DMS153 (cell line): ENCODE results near the gene ABHD2.
"Not testable (repeated sequence)": the region's sequence is repeated elsewhere in the genome, so short reads cannot be mapped to it uniquely, and the experiment has no call there.

Experiments
- DNase-seq: peaks from one replicate; lab custom pipeline; 2025; lab: John Stamatoyannopoulos, UW

The ABHD2 gene, protein sequence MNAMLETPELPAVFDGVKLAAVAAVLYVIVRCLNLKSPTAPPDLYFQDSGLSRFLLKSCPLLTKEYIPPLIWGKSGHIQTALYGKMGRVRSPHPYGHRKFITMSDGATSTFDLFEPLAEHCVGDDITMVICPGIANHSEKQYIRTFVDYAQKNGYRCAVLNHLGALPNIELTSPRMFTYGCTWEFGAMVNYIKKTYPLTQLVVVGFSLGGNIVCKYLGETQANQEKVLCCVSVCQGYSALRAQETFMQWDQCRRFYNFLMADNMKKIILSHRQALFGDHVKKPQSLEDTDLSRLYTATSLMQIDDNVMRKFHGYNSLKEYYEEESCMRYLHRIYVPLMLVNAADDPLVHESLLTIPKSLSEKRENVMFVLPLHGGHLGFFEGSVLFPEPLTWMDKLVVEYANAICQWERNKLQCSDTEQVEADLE

DNA sequence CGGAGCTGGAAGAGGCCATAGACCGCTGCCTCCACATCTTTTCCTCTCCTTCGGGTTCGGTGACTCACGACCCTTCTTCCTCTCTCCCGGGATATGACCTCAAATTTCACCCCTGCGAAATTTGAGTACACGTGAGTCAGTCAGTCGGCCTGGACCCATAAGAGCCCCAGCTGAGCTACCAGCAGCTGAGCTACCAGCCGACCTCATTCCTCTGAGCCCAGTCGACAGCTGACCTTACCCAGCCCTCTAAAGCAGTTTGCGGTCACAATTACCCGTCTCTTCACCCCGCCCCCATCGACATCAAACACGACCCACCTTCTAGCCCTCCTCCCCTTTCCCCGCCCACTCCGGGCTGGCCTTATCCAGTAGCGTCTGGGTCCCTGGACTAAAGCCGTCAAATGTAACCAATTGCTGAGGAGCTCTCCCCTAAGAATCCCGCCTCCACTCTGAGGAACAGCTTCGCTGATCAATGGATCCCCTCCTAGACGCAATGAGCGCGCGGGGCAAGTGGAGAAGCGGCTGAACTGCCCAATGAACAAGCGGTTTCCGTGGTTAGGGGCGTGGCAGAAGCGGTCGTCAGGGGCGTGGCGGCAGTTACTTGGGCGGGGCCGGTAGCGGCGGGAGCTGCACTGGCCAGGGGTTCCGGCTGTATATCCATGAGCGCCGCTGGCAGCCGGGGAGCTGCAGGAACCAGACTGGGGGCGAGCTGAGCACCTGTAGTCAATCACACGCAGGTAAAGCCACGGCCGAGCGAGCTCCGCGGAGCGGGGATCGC is at the start of gene ABHD2:
TSS of gene ABHD2 (plus strand) at position 627 of the 775 bp plus-strand sequence. CDS start 27,872 bp downstream, outside the sequence.
- DNase-seq = peak; percentile 97

DNA sequence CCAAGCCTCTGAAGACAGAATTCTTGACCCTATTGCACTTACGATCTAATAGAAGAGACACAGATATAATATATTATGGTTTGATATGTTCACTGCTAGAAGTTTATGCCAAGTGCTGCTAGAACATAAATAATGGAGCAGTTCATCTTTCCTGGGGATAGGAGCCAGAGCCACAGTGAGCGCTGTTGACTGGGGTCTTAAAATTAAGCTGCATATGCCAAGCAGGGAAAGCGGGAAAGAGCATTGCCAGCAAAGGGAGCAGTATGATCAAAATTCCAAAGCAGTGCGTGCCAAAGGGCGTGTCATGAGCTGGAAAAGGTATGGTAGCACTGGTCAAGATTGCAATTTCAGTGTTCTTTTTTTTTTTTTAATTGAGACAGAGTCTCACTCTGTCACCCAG is 49.1 kb upstream of the ABHD2 start:
- DNase-seq = no peak

DNA sequence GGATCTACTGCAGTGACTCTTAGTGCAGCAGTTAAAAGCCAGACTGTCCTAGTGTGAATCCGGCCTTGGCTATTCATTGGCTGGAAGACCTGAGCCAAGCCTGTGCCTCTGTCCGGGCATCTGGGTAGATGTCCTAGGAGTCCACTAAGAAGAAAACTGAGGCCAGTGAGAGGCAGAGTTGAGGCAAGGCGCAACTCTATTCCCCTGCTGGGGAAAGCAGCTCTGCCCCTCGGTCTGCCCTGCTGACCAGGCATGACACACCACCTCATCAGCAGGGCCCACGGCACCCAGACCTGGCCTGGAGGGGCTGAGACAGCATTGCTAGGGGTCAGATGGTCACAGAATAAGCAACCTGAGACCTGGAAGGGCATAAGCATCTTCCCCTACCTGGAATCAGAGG is 46.7 kb upstream of the ABHD2 start:
- no peak for DNase-seq

DNA sequence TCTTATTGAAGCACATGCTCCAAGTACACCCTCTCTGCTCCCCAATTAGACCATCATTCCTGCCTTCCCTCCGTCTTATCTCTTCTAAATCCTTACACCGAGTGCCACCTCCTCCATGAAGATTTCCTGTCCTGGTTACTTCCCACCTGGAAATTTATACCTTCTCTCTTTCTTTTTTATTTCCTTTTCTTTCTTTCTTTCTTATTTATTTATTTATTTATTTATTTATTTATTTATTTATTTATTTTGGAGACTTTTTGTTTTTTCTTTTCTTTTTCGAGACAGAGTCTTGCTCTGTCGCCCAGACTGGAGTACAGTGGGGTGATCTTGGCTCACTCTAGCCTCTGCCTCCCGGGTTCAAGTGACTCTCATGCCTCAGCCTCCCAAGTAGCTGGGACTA is 45.9 kb upstream of the ABHD2 start:
- no peak for DNase-seq

DNA sequence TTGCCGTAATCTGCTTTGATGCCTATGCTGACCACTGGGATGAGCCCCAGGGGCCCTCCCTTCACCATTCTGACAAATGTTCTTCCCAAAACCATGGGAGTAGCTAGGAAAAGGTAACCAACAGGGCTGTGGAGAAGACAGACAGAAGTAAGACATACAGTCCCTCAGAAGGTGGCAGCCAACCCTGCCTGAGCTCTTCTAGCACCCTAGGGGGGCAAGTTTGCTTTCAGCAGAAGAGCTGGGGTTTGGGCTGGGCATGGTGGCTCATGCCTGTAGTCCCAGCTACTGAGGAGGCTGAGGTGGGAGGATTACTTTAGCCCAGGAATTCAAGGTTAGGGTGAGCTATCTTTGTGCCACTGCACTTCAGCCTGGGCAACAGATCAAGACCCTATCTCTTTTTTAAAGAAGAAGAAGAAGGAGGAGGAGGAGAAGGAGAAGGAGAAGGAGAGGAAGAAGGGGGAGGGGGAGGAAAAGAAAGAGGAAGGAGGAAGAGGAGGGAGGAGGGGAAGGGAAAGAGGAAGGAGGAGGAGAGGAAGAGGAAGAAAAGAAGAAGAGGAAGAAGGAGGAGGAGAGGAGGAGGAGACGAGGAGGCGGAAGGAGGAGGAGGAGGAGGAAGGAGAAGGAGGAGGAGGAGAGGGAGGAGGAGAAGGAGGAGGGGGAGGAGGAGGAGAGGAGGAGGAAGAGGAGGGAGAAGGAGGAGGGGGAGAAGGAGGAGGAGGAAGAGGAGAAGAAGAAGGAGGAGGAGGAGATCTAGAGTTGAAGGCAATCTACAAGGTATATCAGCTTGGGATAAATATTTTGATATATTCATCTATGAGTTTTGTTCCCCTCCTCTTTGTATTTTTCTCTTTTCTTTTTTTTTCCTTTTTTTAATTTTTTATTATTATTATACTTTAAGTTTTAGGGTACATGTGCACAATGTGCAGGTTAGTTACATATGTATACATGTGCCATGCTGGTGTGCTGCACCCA is 44.9 kb upstream of the ABHD2 start:
- DNase-seq = no peak

DNA sequence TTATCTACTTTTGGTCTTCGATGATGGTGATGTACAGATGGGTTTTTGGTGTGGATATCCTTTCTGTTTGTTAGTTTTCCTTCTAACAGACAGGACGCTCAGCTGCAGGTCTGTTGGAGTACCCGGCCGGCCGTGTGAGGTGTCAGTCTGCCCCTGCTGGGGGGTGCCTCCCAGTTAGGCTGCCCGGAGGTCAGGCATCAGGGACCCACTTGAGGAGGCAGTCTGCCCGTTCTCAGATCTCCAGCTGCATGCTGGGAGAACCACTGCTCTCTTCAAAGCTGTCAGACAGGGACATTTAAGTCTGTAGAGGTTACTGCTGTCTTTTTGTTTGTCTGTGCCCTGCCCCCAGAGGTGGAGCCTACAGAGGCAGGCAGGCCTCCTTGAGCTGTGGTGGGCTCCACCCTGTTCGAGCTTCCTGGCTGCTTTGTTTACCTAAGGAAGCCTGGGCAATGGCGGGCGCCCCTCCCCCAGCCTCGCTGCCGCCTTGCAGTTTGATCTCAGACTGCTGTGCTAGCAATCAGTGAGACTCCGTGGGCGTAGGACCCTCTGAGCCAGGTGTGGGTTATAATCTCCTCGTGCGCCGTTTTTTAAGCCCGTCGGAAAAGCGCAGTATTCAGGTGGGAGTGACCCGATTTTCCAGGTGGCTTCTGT is 39.1 kb upstream of the ABHD2 start:
- DNase-seq = not testable (repeated sequence)

DNA sequence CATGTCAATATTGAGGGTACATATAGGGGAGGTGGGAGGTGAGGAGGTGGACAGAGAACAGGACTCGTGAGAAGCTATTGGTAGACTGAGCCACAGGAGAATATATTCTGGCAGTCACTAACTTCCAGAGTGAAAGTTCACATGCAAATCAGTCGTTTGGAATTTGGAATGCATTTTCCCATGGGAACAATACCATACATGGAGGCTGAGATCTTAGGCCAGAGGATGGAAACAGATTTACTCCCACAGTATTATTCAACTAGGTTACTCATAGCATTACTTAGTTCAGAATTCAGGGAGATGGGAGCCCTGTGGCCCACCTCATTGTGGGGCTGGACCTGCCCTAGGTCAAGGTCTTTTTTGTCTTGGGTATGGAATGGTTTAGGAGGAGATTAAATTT is 36.4 kb upstream of the ABHD2 start:
- DNase-seq = no peak

DNA sequence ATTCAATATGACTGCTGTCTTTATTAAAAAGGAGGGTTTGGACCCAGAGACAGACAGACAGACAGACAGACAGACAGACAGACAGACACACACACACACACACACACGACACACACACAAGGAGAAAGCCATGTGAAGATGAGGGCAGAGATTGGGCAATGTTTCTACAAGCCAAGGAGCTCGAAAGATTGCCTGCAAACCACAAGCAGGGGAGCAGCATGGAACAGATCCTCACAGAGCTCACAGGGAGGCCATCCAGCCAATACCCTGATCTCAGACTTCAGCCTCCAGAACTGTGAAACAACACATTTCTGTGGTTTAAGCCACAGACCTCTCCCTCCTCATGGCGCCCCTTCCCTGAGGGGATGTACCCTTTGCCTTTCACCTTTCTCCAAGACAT is 35.8 kb upstream of the ABHD2 start:
- DNase-seq = no peak

DNA sequence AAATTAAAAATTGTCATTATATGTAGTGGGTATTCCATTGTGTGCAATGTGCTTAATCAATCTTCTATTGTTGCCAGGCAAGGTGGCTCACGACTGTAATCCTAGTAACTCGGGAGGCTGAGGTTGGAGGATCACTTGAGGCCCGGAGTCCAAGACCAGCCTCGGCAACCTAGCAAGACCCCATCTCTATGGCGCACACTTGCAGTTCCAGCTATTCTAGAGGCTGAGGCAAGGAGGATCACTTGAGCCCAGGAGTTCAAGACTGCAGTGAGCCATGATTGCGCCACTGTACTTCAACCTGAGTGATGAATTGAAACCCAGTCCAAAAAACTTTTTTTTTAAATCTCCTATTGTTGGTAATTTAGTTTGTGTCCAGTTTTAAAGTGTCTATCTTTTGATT is 33.4 kb upstream of the ABHD2 start:
- no peak for DNase-seq

DNA sequence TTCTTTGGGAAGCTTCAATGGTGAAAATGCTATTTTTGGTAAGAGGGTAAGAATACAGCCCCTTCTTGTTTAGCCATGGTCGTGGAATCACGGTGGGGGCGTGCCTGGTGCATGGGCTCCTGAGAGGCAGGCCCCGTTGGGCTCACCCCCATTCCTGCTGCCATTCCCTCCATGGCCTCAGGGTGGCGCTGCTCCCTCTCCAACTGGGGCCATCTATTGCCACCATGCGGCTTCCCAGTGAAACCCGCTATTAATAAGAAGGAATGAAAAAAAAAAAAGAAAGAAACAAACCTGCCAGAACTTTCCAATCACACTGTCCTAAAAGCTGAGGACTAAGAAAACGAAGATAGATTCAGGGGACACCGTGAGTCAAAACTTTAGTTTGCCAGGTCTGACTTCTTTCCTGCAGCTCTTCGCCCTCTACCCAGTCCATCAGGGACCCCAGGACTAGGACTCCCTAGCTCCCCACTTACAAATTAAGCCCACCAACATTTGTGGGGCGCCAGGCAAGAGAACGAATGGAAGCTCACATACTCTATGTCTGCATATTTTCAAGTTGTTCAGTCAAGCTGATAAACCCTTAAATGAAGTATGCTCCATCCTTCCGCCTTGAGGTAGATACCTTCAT is 30.6 kb upstream of the ABHD2 start:
- peak; percentile 8 for DNase-seq

DNA sequence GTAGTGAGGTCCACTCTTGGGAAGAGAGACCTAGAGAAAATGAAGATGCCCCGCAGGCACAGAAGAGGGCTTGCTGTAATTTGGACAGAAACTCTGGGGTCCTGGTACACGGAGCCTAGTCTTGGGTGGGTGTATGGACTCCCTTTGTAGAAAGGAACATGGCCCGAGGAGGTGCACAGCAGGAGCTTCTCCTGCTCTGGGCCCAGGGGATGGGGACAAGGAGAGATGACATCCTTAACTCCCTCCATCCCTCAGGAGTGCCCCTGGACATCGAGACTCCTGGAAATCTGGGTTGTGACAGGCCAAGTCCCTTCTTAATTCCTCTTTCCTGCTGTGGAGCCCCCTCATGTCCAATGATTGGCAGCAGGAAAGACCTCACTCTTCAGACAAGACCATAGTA is 29.9 kb upstream of the ABHD2 start:
- DNase-seq = no peak

DNA sequence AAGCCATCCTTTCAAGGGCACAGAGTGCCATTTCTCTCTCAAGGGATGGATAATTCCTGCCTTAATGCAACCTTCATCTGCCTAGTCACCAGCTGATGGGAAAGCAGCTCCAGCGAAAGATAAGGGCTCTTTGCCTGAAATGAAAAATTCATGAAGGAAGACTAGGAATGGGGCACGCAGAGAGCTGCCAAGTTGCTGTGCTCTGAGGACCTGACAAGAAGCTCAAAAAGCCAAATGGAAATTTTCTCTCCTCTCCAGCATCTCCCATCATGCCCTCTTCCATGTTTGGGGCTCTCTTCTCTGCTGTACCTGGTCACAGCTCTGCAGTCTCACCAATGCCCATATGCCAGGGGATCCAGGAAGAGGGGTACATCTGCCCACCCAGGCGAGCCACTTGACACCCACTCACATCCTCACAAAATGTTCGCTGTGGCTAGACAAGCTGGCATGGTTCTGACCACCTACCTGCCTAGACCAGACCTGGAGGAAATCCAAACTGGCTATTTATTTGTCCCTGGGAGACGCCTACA is 29.3 kb upstream of the ABHD2 start:
- no peak for DNase-seq

DNA sequence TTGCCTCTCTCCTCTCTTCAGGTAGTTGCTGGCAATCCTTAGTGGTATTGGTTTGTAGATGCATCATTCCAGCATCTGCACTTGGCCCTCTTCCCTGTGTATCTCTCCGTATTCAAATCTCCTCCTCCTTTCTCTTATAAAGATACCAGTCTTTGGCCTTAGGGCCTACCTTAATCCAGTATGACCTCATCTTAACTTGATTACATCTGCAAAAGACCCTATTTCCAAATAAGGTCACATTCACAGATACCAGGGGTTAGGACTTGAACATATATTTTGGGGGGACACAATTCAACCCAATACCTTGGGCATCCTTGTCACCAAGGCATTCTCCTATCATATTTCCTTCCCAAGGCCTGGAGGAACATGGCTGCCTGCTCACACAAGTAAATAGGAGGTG is 22.0 kb upstream of the ABHD2 start:
- no peak for DNase-seq

DNA sequence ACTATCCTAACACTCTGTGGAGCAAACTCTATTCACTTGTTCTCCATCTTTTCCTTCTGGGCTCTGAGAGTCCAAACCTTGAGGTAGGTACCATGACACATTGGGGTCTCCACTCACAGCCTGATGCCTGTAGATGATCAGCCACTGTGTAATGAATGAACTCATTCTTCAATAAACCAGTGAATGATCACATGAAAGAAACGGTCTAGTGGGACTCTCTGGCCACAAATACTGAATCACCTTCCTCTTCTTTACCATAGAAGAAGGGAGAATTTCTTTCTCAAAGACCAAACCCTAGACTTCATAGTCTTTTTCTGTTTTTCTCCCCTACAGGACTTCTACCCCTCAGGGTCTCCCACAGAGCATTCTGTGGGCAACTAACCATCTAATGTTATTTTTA is 20.5 kb upstream of the ABHD2 start:
- DNase-seq = no peak

DNA sequence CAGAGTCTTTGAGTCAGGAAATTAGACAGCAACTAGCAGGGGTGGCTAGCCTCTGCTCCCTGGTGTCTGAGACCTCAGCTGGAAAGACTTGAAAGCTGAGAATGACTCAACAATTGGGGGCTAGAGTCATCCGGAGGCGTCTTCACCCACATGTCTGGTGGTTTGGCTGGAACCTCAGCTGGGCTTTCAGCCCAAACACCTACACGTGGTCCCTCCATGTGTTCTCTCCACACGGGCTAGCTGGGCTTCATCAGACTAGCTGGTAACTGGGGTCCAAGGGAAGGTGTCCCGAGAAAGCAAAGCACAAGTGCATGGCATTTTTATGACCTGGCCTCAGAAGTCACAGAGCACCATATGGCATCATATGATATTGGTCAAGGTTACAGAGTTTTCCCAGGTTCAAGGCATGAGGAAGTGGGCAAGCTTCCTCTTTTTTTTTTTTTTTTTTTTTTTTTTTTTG is 19.9 kb upstream of the ABHD2 start:
- no peak for DNase-seq

DNA sequence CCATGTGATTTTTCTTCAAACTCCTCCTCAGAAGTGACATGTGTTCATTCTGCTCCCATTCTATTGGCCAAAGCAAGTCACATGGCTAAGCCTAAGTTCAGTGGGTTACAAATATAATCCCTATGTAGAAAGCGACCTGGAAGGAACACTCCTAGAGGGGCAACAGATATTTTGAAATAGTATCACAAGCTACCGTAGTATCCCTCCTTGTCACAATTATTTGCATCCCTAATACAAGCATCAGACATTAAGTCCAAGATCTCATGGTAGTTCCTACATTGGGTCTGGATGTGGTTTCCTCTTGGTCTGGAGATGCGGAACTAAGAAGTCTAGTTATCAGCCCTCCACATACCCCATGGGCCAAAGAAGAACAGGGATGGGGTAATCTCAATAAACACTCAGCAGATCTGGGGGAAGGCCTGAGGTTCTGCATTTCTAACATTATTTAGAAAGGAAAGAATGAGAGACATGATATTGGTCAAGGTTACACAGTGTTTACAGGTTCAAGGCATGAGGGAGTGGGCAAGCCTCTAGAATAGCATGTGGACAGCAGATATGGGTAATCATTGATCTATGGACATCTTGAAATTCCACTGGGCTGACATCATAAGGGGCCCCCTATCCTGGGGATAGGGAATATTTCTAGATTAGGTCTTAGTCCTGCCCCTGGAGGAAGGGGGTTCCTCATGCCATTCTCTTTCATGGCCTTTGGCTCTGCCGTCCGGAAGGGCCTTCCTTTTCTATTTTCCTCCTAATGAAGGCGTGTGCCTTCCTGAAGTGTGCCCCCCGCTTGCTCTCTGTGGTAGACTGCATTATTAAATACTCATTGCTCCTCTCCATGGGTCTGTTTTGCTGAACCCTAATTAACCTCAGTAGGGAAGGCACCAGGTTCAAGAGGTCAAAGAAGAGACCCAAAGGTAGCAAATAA is 17.8 kb upstream of the ABHD2 start:
- no peak for DNase-seq

DNA sequence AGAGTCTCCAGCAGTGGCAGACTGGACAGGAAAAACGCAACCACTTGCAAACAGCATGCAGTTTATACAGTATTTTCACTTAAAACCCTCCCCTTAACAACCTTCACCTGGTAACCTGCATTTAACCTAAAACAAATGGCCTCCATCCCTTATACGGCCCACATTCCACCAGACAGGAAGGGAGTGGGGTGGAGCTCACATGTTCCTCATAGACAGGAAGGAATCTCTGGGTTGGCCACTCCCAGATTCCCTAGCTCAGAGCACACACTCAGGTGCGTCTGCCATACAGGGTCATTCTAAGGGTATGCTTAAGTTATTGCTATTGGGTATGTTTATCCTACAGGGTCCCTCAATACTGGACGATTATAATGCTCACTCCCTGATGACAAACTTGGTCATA is 16.8 kb upstream of the ABHD2 start:
- no peak for DNase-seq

DNA sequence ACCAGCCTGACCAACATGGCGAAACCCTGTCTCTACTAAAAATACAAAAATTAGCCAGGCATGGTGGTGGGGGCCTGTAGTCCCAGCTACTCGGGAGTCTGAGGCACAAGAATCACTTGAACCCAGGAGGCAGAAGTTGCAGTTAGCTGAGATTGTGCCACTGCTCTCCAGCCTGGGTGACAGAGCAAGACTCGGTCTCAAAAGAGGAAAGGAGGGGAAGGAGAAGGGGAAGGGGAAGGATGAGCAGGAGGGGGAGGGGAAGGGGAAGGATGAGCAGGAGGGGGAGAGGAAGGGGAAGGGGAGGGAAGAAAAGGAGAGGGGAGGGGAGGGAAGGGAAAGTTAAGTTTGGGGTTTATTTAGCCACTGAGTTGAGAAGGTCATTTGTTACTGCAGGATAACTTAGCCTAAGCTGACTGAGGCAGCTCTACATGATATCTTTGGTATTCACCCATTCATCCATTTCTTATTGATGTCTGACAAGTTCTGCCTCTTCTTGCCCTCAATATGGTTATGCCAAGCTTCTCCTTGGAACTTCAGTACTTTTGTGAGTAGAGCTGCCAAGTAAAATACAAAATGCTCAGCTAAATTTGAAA is 15.9 kb upstream of the ABHD2 start:
- DNase-seq = no peak

DNA sequence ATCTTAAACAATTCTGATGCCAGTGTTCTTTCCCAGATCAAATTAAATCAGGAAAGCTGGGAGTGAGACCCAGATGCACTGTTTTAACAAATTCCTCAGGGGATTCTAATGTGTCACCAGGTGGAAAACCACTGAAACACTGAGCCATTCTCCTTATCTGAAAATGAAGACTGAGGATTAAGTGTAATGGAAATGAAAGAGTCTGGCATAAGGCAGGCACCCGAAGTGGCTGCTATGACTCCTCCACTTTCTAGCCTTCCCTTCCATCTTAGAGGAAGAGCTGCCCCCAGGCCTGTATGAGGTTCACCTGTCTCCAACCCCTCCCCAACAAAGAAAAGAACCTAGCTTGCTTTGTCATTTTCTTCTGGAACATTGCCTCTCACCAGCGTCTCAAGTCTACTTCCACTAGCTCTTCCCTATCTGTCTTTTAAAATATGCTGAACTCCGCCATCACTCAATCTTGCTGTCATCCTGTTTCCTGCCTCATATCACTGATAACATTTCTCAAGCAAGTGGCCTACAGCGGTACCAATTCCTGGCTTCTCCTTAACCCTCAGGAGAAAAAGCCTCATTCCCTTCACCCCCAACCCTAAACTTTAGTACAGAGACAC is 13.7 kb upstream of the ABHD2 start:
- DNase-seq = no peak
